WTC11 (cell line): ENCODE results near the gene MRPS5. TPM values are rescaled to one million over a fixed set of nuclear protein-coding genes. Genes with fewer than 3 reads are reported as not detected.

Experiments used
- ATAC-seq: fragments of 200-7000 bp; cut with Tn5 transposase; 2 replicates; pipeline ENCODE4 v1.10.0; 2021; ENCODE audit warnings: mild to moderate bottlenecking, moderate library complexity
- CTCF ChIA-PET: fragments of 300-600 bp; sonication (Branson Sonifier 250); formaldehyde crosslinking; loops from one replicate; lab custom pipeline; 2021; ENCODE audit warnings: antibody characterized with exemption; lab: Charles Lee
- POLR2A ChIA-PET: fragments of 350-600 bp; sonication (Branson Sonifier 250); formaldehyde crosslinking; loops from one replicate; lab custom pipeline; 2021; ENCODE audit warnings: antibody characterized with exemption; lab: Charles Lee
- DNase-seq: peaks from one replicate; pipeline ENCODE4 v3.0.0; 2021; ENCODE audit warnings: low spot score
- H3K27ac Mint-ChIP-seq: 2 replicates; pipeline ENCODE4 v1.8.0; 2021; ENCODE audit warnings: mixed read lengths
- H3K27me3 Mint-ChIP-seq: 2 replicates; pipeline ENCODE4 v1.8.0; 2021; ENCODE audit warnings: low read depth, mild to moderate bottlenecking, moderate library complexity, mixed read lengths
- H3K36me3 Mint-ChIP-seq: 2 replicates; pipeline ENCODE4 v1.8.0; 2021; ENCODE audit warnings: mixed read lengths
- H3K4me1 Mint-ChIP-seq: 2 replicates; pipeline ENCODE4 v1.8.0; 2022; ENCODE audit warnings: mixed read lengths
- H3K4me3 Mint-ChIP-seq: 2 replicates; pipeline ENCODE4 v1.8.0; 2021; ENCODE audit warnings: mild to moderate bottlenecking, moderate library complexity, mixed read lengths
- H3K9me3 Mint-ChIP-seq: 2 replicates; pipeline ENCODE4 v1.8.0; 2021; ENCODE audit warnings: mixed read lengths
- ARID4B ChIP-seq: sonication (generic); formaldehyde crosslinking; IDR thresholded peaks from 2 replicates; pipeline ENCODE4 v1.8.0; 2023; ENCODE audit warnings: missing genetic modification reagents, mild to moderate bottlenecking, borderline replicate concordance
- E2F5 ChIP-seq: sonication (generic); formaldehyde crosslinking; IDR thresholded peaks from 2 replicates; pipeline ENCODE4 v1.8.1; 2022; ENCODE audit warnings: mild to moderate bottlenecking, moderate library complexity, missing genetic modification reagents
- FOXP4 ChIP-seq: sonication (generic); formaldehyde crosslinking; IDR thresholded peaks from 2 replicates; pipeline ENCODE4 v1.8.0; 2022; ENCODE audit warnings: mild to moderate bottlenecking, missing genetic modification reagents
- GABPB1 ChIP-seq: sonication (generic); formaldehyde crosslinking; IDR thresholded peaks from 2 replicates; pipeline ENCODE4 v1.8.1; 2023; ENCODE audit warnings: mild to moderate bottlenecking, missing genetic modification reagents
- NFATC4 ChIP-seq: fragments of 250-450 bp; sonication (Bioruptor Pico); IDR thresholded peaks from 2 replicates; pipeline ENCODE4 v1.9.0; 2021; ENCODE audit warnings: mild to moderate bottlenecking
- NFYB ChIP-seq: sonication (generic); formaldehyde crosslinking; conservative IDR thresholded peaks from 2 replicates; pipeline ENCODE4 v1.8.0; 2022; ENCODE audit warnings: low read depth, missing genetic modification reagents
- total RNA-seq: library from RNA; stranded (reverse); gene quantifications from 3 replicates; pipeline ENCODE4 v1.2.3, GENCODE V29; 2021
- TF ChIP-seq, protein P1 (sequence below): sonication (generic); formaldehyde crosslinking; IDR thresholded peaks from 2 replicates; pipeline ENCODE4 v1.8.0; 2022; ENCODE audit warnings: mild to moderate bottlenecking, missing genetic modification reagents

The MRPS5 gene
- total RNA-seq, 1 experiment from 2014 or later: 70.3 TPM

- Mint-ChIP-seq H3K36me3 (no peaks in the 10 kb centered on the region), H3K27ac (peak overlapping the region; percentile 96), H3K4me1 (peaks cover 23% of the 10 kb centered on the region), H3K4me3 (peak overlapping the region; percentile 98), H3K27me3 (peaks cover 5% of the 10 kb centered on the region; the same call in 1 of the 2 replicates), H3K9me3 (no peaks in the 10 kb centered on the region)
- CTCF ChIA-PET: interaction anchor here (1.7 to 2.6 kb wide), 3 partner anchors 49 to 111 kb away, joined by 4 to 9 read pairs (median 8); no protein-coding TSS in a partner anchor
- ATAC-seq: peak; percentile 4; the same call in 1 of the 2 replicates
- no peak for DNase-seq
- POLR2A ChIA-PET: interaction anchor here (0.6 to 1.7 kb wide), 2 partner anchors 43 to 80 kb away, joined by 4 to 6 read pairs; partner anchors contain the start of gene MRPS5
- TF ChIP-seq NFYB (CRISPR knock-in tag): no peak
- TF ChIP-seq ARID4B: peak; percentile 13; the same call in 1 of the 2 replicates
These were observed 43.4 kb upstream of the MRPS5 start for GRCh38 chr2:95165030-95165370.

GRCh38 chr2:95159690-95160449, 38.3 kb upstream of the MRPS5 start, which contains the start of gene ZNF514:
ZNF514 (minus strand) TSS chr2:95159848; CDS start chr2:95153253, 6,595 bp downstream.
- H3K9me3 Mint-ChIP-seq: no peaks in the 10 kb centered on the region
- TF ChIP-seq GABPB1 (CRISPR knock-in tag): peak; percentile 23; the same call in 1 of the 2 replicates
- no peak for TF ChIP-seq FOXP4 (CRISPR knock-in tag)
- TF ChIP-seq, protein P1, sequence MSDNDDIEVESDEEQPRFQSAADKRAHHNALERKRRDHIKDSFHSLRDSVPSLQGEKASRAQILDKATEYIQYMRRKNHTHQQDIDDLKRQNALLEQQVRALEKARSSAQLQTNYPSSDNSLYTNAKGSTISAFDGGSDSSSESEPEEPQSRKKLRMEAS (CRISPR knock-in tag): peak; percentile 28; the same call in 1 of the 2 replicates
- TF ChIP-seq E2F5 (CRISPR knock-in tag): 0 out of 2 replicates have a peak, but pooled peaks have one; percentile 22
- TF ChIP-seq, all 79 proteins: peak for 3
- Mint-ChIP-seq H3K36me3 (peaks cover 17% of the 10 kb centered on the region), H3K27ac (peak within 1 kb of the TSS; percentile 45), H3K4me1 (peaks cover 18% of the 10 kb centered on the region), H3K4me3 (peak within 1 kb of the TSS; percentile 89), H3K27me3 (peaks cover 17% of the 10 kb centered on the region)
- ATAC-seq (peak; percentile 84), DNase-seq (peak; percentile 68)
- ChIA-PET CTCF (interaction anchor here (0.9 to 1.9 kb wide), 4 partner anchors 38 to 229 kb away, joined by 3 to 7 read pairs (median 4); partner anchors contain the start of gene MRPS5), POLR2A (interaction anchor here (1.0 to 1.3 kb wide), 2 partner anchors 12 to 38 kb away, joined by 3 read pairs; partner anchors contain the start of gene MRPS5)

GRCh38 chr2:95158891-95159619, 37.4 kb upstream of the MRPS5 start:
- Mint-ChIP-seq H3K27me3 (peaks cover 17% of the 10 kb centered on the region), H3K27ac (no peak overlapping the region), H3K36me3 (peaks cover 25% of the 10 kb centered on the region), H3K9me3 (0 out of 2 replicates have a peak, but pooled peaks cover 4% of the 10 kb centered on the region), H3K4me1 (peaks cover 11% of the 10 kb centered on the region), H3K4me3 (peak overlapping the region; percentile 79)
- peak; percentile 40; the same call in 1 of the 2 replicates for TF ChIP-seq GABPB1 (CRISPR knock-in tag)
- no peak for TF ChIP-seq NFATC4 (CRISPR knock-in tag)
- TF ChIP-seq, protein P1 (CRISPR knock-in tag): 0 out of 2 replicates have a peak, but pooled peaks have one; percentile 11
- POLR2A ChIA-PET: interaction anchor here (1.0 to 1.3 kb wide), 2 partner anchors 11 to 37 kb away, joined by 3 read pairs; partner anchors contain the start of gene MRPS5
- CTCF ChIA-PET: interaction anchor here (0.9 to 1.9 kb wide), 4 partner anchors 37 to 230 kb away, joined by 3 to 7 read pairs (median 4); partner anchors contain the start of gene MRPS5
- ATAC-seq (peak; percentile 77), DNase-seq (peak; percentile 51)
